ENCODE data around the gene LCK.

DNA sequence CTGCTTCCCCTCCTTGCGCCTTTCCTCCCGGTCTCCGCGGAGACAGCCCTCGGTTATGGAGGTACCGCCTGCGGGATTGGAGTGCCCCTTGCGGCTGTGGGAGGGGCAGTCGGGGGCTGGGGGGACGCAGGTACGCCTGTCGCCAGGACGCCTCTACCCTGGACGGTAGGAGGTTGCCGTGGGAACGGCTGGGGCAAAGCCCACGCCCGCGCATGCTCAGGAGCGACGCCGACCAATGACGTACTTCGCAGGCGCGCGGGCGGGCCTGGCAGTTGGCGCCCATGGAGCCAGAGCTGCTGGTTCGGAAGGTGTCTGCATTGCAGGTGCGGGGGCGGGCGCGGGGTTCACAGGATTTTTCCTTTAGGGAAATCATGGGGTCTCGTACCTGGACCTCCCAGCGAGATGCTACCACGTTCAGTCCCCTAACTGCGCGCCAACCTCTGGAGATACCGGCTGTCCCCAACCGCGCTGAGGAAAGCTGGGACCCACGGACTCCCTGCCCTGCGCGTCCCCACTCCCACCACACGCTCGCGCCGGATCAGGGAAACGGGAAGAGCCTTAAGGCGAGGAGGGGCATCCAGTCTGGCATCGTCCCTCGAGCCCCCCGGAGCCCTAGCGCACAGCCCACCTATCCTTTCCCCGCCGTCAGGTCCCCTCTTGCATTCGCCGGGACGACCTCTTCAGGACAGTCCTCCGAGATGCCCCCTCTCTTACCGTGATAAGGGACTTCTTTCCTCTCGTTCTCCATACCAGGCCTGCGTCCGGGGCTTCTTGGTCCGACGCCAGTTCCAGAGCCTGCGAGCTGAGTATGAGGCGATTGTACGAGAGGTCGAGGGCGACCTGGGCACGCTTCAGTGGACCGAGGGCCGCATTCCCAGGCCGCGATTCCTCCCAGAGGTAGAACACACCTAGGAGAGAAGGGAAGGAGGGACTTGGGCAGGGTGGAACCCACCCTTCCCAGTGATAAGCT is 45.4 kb upstream of the LCK start, which contains the start of gene IQCC:
- TF ChIP-seq SUZ12 (IDR thresholded peaks at IDR 0.05; ENCODE audit: extremely low read depth, insufficient read depth, insufficient read length) (no peak), ZNF274 (IDR thresholded peaks at IDR 0.05; ENCODE audit: low read depth, low read length) (no peak), YY1 (IDR thresholded peaks at IDR 0.05; ENCODE audit: insufficient read depth, insufficient read length) (peak; percentile 28)
